CD8-positive, alpha-beta memory T cell (primary cell): ENCODE data around the gene CLEC17A. TPM values are rescaled to one million over a fixed set of nuclear protein-coding genes. Genes with fewer than 3 reads are reported as not detected.

Experiments used
- polyA plus RNA-seq: library from polyadenylated mRNA; unstranded; fragments of 300-500 nt; fragmentation: Illumina TruSeq; gene quantifications from one replicate; pipeline ENCODE4 v1.2.3, GENCODE V29; 2021
- total RNA-seq, 2 experiments: library from RNA; stranded (reverse); gene quantifications; one replicate each; pipeline ENCODE4 v1.2.3, GENCODE V29; 2021

CLEC17A gene
- total and polyA plus RNA-seq, 3 experiments from 2014 or later: 0.72 to 1.5 TPM; not detected in 1

Other genes with a start within 250 kb of the CLEC17A start
- 100 to 1,000 TPM; 231 to 233 TPM for gene ADGRE5, start 201.6 kb upstream of the CLEC17A start, total RNA-seq
- gene ADGRE5, start 201.6 kb upstream of the CLEC17A start, polyA plus RNA-seq: 311 TPM
- 100 to 1,000 TPM; 298 to 302 TPM for gene DDX39A, start 163.7 kb upstream of the CLEC17A start, total RNA-seq
- gene DDX39A, start 163.7 kb upstream of the CLEC17A start, polyA plus RNA-seq: 110 TPM
- gene PKN1, start 149.8 kb upstream of the CLEC17A start, total RNA-seq: 100 to 1,000 TPM; 177 to 205 TPM
- 86.6 TPM for gene PKN1, start 149.8 kb upstream of the CLEC17A start, polyA plus RNA-seq
- not detected for gene PTGER1, start 107.7 kb upstream of the CLEC17A start, total RNA-seq
- gene PTGER1, start 107.7 kb upstream of the CLEC17A start, polyA plus RNA-seq: not detected
- gene GIPC1, start 87.0 kb upstream of the CLEC17A start, total RNA-seq: 10 to 100 TPM; 32.7 to 36.7 TPM
- gene GIPC1, start 87.0 kb upstream of the CLEC17A start, polyA plus RNA-seq: 43.4 TPM
- 100 to 1,000 TPM in 1 of 2 experiments, 10 to 100 TPM in 1; 98.6 to 103 TPM for gene DNAJB1, start 64.7 kb upstream of the CLEC17A start, total RNA-seq
- gene DNAJB1, start 64.7 kb upstream of the CLEC17A start, polyA plus RNA-seq: 385 TPM
- gene TECR, start 53.5 kb upstream of the CLEC17A start, total RNA-seq: 100 to 1,000 TPM; 114 to 123 TPM
- 268 TPM for gene TECR, start 53.5 kb upstream of the CLEC17A start, polyA plus RNA-seq
- 100 to 1,000 TPM; 123 to 126 TPM for gene NDUFB7, start 11.0 kb upstream of the CLEC17A start, total RNA-seq
- gene NDUFB7, start 11.0 kb upstream of the CLEC17A start, polyA plus RNA-seq: 235 TPM
- not detected for gene ADGRE3, start 91.8 kb downstream of the CLEC17A start, total RNA-seq
- 0.17 TPM for gene ADGRE3, start 91.8 kb downstream of the CLEC17A start, polyA plus RNA-seq
- 1 to 10 TPM; 9.3 to 10.0 TPM for gene ZNF333, start 107.0 kb downstream of the CLEC17A start, total RNA-seq
- 10.5 TPM for gene ZNF333, start 107.0 kb downstream of the CLEC17A start, polyA plus RNA-seq
- gene ADGRE2, start 195.5 kb downstream of the CLEC17A start, total RNA-seq: under 1 TPM; 0.44 to 0.55 TPM
- 0.09 TPM for gene ADGRE2, start 195.5 kb downstream of the CLEC17A start, polyA plus RNA-seq